Parathyroid adenoma (tissue), 2 donors: ENCODE results near the gene PTPN21.

Source experiments
- H2AFZ ChIP-seq: fragments of 300-600 bp; sonication (generic); one replicate; pipeline ENCODE4 v1.7.0; 2017; ENCODE audit warnings: antibody characterized with exemption, mild to moderate bottlenecking
- H3K27ac ChIP-seq: fragments of 300-600 bp; sonication (generic); one replicate; pipeline ENCODE4 v1.7.0; 2017
- H3K27me3 ChIP-seq: fragments of 300-600 bp; sonication (generic); one replicate; pipeline ENCODE4 v1.7.0; 2017; ENCODE audit warnings: low read length; ENCODE audit not compliant: control insufficient read depth, insufficient read depth
- H3K36me3 ChIP-seq: fragments of 300-600 bp; sonication (generic); one replicate; pipeline ENCODE4 v1.7.0; 2017; ENCODE audit warnings: low read length; ENCODE audit not compliant: control insufficient read depth, insufficient read depth
- H3K4me1 ChIP-seq: fragments of 300-600 bp; sonication (generic); one replicate; pipeline ENCODE4 v1.7.0; 2017; ENCODE audit warnings: control low read depth
- H3K4me2 ChIP-seq: fragments of 300-600 bp; sonication (generic); one replicate; pipeline ENCODE4 v1.7.0; 2017; ENCODE audit warnings: low read length
- H3K4me3 ChIP-seq: fragments of 300-600 bp; sonication (generic); one replicate; pipeline ENCODE4 v1.7.0; 2017; ENCODE audit warnings: low read depth, low read length
- H3K79me2 ChIP-seq: fragments of 300-600 bp; sonication (generic); one replicate; pipeline ENCODE4 v1.7.0; 2017; ENCODE audit warnings: control low read depth
- H3K9ac ChIP-seq: fragments of 300-600 bp; sonication (generic); one replicate; pipeline ENCODE4 v1.7.0; 2017; ENCODE audit warnings: mild to moderate bottlenecking
- H3K9me3 ChIP-seq: fragments of 300-600 bp; sonication (generic); one replicate; pipeline ENCODE4 v1.7.0; 2017; ENCODE audit warnings: low read length; ENCODE audit not compliant: control insufficient read depth
- CTCF ChIP-seq: fragments of 300-600 bp; sonication (generic); IDR thresholded peaks from one replicate; pipeline ENCODE4 v1.7.0; 2017; ENCODE audit warnings: antibody characterized with exemption, mild to moderate bottlenecking
- donor health status: primary hyperparathyroidism.

PTPN21 gene

GRCh38 chr14:88476214-88476774, 78.5 kb downstream of the PTPN21 start:
- Histone ChIP-seq H3K27ac (no peak overlapping the region), H2AFZ (no peak overlapping the region), H3K9ac (no peak overlapping the region), H3K27me3 (no peaks in the 10 kb centered on the region), H3K79me2 (no peaks in the 10 kb centered on the region), H3K4me2 (no peak overlapping the region), H3K36me3 (no peaks in the 10 kb centered on the region), H3K9me3 (no peaks in the 10 kb centered on the region), H3K4me3 (no peak overlapping the region), H3K4me1 (peaks cover 5% of the 10 kb centered on the region)
- no peak for TF ChIP-seq CTCF

- H3K4me1 ChIP-seq: peaks cover 5% of the 10 kb centered on the region
- H3K27me3 ChIP-seq: no peaks in the 10 kb centered on the region
- no peaks in the 10 kb centered on the region for H3K9me3 ChIP-seq
- no peak overlapping the region for H3K4me3 ChIP-seq
- no peak overlapping the region for H3K4me2 ChIP-seq
- no peak overlapping the region for H3K27ac ChIP-seq
- H3K79me2 ChIP-seq: no peaks in the 10 kb centered on the region
- no peak for TF ChIP-seq CTCF
- H3K9ac ChIP-seq: no peak overlapping the region
- H2AFZ ChIP-seq: no peak overlapping the region
- no peaks in the 10 kb centered on the region for H3K36me3 ChIP-seq
Observed at GRCh38 chr14:88473791-88474190, 81.0 kb downstream of the PTPN21 start.

GRCh38 chr14:88470542-88471440, 84.0 kb downstream of the PTPN21 start:
- no peak overlapping the region for H2AFZ ChIP-seq
- H3K9ac ChIP-seq: no peak overlapping the region
- no peaks in the 10 kb centered on the region for H3K4me1 ChIP-seq
- H3K4me3 ChIP-seq: no peak overlapping the region
- no peak for TF ChIP-seq CTCF
- H3K4me2 ChIP-seq: no peak overlapping the region
- H3K79me2 ChIP-seq: no peaks in the 10 kb centered on the region
- H3K27me3 ChIP-seq: no peaks in the 10 kb centered on the region
- H3K36me3 ChIP-seq: no peaks in the 10 kb centered on the region
- no peaks in the 10 kb centered on the region for H3K9me3 ChIP-seq
- no peak overlapping the region for H3K27ac ChIP-seq

GRCh38 chr14:88468406-88468805, 86.4 kb downstream of the PTPN21 start:
- H3K4me2 ChIP-seq: no peak overlapping the region
- H3K4me1 ChIP-seq: no peaks in the 10 kb centered on the region
- H3K36me3 ChIP-seq: no peaks in the 10 kb centered on the region
- H3K4me3 ChIP-seq: no peak overlapping the region
- no peaks in the 10 kb centered on the region for H3K27me3 ChIP-seq
- no peak for TF ChIP-seq CTCF
- no peak overlapping the region for H3K9ac ChIP-seq
- H3K79me2 ChIP-seq: no peaks in the 10 kb centered on the region
- H3K27ac ChIP-seq: no peak overlapping the region
- H2AFZ ChIP-seq: no peak overlapping the region
- no peaks in the 10 kb centered on the region for H3K9me3 ChIP-seq
